Erythroblast (primary cell): ENCODE results near the gene PCYT2.

Experiments used
- GATA1 ChIP-seq: IDR thresholded peaks from 2 replicates; pipeline ENCODE4 v1.6.1; 2011; ENCODE audit warnings: low read depth, mild to moderate bottlenecking, control low read depth, low read length, moderate library complexity
- POLR2A ChIP-seq: IDR thresholded peaks from 2 replicates; pipeline ENCODE4 v1.6.1; 2011; ENCODE audit warnings: mild to moderate bottlenecking, low read length

GRCh38 chr17:81870131-81870980 is 40.8 kb downstream of the PCYT2 start:
- TF ChIP-seq POLR2A (no peak), GATA1 (no peak)
